Ovary (tissue), 9 donors: ENCODE measurements around the gene CTCFL. TPM values are rescaled to one million over a fixed set of nuclear protein-coding genes. Genes with fewer than 3 reads are reported as not detected.

Source experiments
- DNase-seq, 5 donors: peaks; one replicate each; pipeline ENCODE4 v3.0.0-alpha.2; 2019 to 2020
- H3K27ac ChIP-seq, 2 donors: fragments of 200-600 bp; one replicate each; pipeline versions ENCODE4 v1.5.1 to v1.8.0; 2019 to 2022
- H3K27me3 ChIP-seq: fragments of 200-600 bp; one replicate; pipeline ENCODE4 v1.8.0; 2022
- H3K36me3 ChIP-seq: fragments of 200-600 bp; sonication (generic); one replicate; pipeline ENCODE4 v1.5.1; 2019
- H3K4me1 ChIP-seq: one replicate; pipeline ENCODE4 v1.8.1; 2013; ENCODE audit warnings: mild to moderate bottlenecking, moderate library complexity; ENCODE audit not compliant: insufficient read depth
- H3K4me3 ChIP-seq: fragments of 200-600 bp; sonication (generic); one replicate; pipeline ENCODE4 v1.5.1; 2017
- H3K9me3 ChIP-seq, 2 donors: fragments of 200-600 bp in 1 of 2; sonication (generic) in 1 of 2; one replicate each; pipeline versions ENCODE4 v1.5.1 to v1.8.1; 2013 to 2019; ENCODE audit warnings: mild to moderate bottlenecking in 1 of 2, moderate library complexity in 1 of 2
- EP300 ChIP-seq: sonication (generic); formaldehyde crosslinking; IDR thresholded peaks from one replicate; pipeline ENCODE4 v1.6.1; 2017; ENCODE audit warnings: antibody characterized with exemption
- POLR2A ChIP-seq: fragments of 450-650 bp; IDR thresholded peaks from one replicate; pipeline ENCODE4 v1.6.1; 2017; ENCODE audit warnings: antibody characterized with exemption, mild to moderate bottlenecking, moderate library complexity
- WGBS, 3 donors: extraction: QIAGEN DNeasy Blood & Tissue Kit in 1 of 3; methylation state at CpG; one replicate each; pipeline versions ENCODE4 v1.1.5 to v1.1.7; 2013 to 2017; 5-methylcytosine and 5-hydroxymethylcytosine counted together
- intact Hi-C, 4 donors: fragments of 100-400 bp; cut with DNase I; formaldehyde crosslinking; loops; one replicate each; pipeline versions ENCODE4 v1.11.0 to v1.15.1; 2022 to 2023
- polyA plus RNA-seq, 2 donors: library from polyadenylated mRNA; stranded (reverse); fragments of 200-250 nt in 1 of 2; fragments of 350-450 nt in 1 of 2; fragmentation: Illumina TruSeq in 1 of 2; extraction: RNeasy Lipid Tissue Mini Kit (QIAGEN cat#74804) in 1 of 2; gene quantifications; one replicate each; pipeline ENCODE4 v1.2.3, GENCODE V29; 2013 to 2014
- total RNA-seq, 7 donors: library from RNA; depleted of rRNA in 2 of 7; stranded (reverse); fragments of >200 nt in 2 of 7; fragmentation: NEBNext Ultra II Directional in 3 of 7; extraction: Animal tissue kit (Norgen Biotek cat#: 25700) in 3 of 7; gene quantifications; one replicate each; pipeline versions ENCODE4 v1.1.0 to v1.2.4, GENCODE V29; 2016 to 2023
- TF ChIP-seq, protein P1 (sequence below), 3 donors: fragments of 450-650 bp in 2 of 3; fragments of 200-600 bp in 1 of 3; IDR thresholded peaks; one replicate each; pipeline versions ENCODE4 v1.5.1 to v1.8.0; 2016 to 2022; ENCODE audit warnings: antibody characterized with exemption in 3 of 3, mild to moderate bottlenecking in 1 of 3
- donor health status: DM: no; HTN: no; CAD: no; lungs with moderate emphysema.
- donor health status: DM: no; HTN: no; CAD: no.
- donor health status: Bipolar disorder and iron deficiency.
- donor health status: DM: yes; HTN: yes; CAD: no.
- donor health status: DM: no; HTN: no; CAD: no.
- donor health status: DM: yes; HTN: yes; CAD: no.

CTCFL gene
- total and polyA plus RNA-seq, 9 donors = 0.01 to 0.92 (median 0.17) TPM; not detected in 5

DNA sequence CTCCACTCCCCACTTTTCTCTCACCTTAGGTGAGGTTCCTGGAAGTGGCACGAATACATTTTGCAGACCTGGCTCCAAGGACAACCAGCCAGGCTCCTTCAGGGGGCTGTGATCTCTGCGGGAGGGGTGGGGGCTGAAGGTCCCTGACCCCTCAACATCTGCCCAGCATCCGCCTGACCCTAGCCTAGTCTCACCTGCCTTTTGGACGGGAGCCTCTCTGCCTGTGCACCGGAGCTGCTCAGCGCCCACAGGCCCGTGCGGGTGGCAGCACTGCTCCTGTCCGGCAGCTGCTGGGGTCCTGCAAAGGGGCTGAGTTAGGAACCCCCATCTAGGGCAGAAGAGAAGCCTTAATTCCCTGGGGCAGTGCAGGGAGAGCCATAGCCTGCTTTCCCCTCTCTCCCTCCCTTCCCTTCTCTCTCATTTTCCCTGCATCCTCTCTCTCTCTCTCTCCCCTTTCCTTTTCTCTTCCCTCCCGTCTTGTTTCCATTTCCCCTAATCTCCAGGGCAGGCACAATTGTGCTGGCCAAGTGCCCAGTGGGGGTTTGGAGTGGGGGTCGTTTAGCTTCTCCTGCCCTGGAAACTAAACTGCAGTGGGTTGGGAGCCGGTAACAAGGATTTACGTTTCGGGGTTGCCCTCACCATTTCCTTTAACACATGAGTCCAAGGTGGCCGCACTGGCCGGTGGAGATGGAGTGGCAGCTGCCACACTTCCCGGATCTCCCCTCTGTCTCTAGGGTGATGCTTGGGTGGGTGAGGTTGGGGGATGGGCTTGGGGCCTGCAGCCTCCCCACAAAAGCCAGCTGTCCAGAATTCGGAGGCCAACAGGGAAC, 54.1 kb downstream of the CTCFL start:
- no peaks in the 10 kb centered on the region for H3K27me3 ChIP-seq
- no peaks in the 10 kb centered on the region for H3K36me3 ChIP-seq
- TF ChIP-seq, protein P1, sequence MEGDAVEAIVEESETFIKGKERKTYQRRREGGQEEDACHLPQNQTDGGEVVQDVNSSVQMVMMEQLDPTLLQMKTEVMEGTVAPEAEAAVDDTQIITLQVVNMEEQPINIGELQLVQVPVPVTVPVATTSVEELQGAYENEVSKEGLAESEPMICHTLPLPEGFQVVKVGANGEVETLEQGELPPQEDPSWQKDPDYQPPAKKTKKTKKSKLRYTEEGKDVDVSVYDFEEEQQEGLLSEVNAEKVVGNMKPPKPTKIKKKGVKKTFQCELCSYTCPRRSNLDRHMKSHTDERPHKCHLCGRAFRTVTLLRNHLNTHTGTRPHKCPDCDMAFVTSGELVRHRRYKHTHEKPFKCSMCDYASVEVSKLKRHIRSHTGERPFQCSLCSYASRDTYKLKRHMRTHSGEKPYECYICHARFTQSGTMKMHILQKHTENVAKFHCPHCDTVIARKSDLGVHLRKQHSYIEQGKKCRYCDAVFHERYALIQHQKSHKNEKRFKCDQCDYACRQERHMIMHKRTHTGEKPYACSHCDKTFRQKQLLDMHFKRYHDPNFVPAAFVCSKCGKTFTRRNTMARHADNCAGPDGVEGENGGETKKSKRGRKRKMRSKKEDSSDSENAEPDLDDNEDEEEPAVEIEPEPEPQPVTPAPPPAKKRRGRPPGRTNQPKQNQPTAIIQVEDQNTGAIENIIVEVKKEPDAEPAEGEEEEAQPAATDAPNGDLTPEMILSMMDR (IDR thresholded peaks at IDR 0.05) = no peak
- TF ChIP-seq POLR2A (no peak), EP300 (no peak)
- intact Hi-C loops = no loop called here
- H3K9me3 ChIP-seq = no peaks in the 10 kb centered on the region
- no peak overlapping the region for H3K4me3 ChIP-seq
- no peaks in the 10 kb centered on the region for H3K4me1 ChIP-seq
- 65 to 68% (median 65%) methylated on average over 18 of the region's 18 CpGs for WGBS, 3 donors
- no peak for DNase-seq
- no peak overlapping the region for H3K27ac ChIP-seq

DNA sequence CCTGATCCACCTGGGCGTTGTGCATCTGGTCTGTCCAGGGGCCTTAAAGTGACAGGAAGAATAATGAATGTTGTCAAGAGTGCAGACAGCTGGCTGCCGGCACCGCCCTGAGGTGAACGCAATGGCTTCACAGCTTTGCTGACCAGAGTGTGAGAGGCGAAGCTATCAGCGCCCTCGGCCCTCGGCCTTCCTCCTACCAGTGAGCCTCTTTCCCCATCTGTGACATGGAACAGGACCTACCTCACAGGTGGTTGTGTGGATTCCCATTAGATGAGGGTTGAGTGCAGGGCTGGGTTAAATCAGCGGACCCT, 54.8 kb downstream of the CTCFL start:
- H3K9me3 ChIP-seq = no peaks in the 10 kb centered on the region
- no peak overlapping the region for H3K4me3 ChIP-seq
- H3K27ac ChIP-seq = no peak overlapping the region
- 66 to 84% (median 83%) methylated on average over 9 of the region's 9 CpGs for WGBS, 3 donors
- H3K27me3 ChIP-seq = no peaks in the 10 kb centered on the region
- DNase-seq = no peak
- TF ChIP-seq POLR2A (no peak), EP300 (no peak)
- TF ChIP-seq, protein P1 (IDR thresholded peaks at IDR 0.05) = no peak
- H3K36me3 ChIP-seq = no peaks in the 10 kb centered on the region
- no peaks in the 10 kb centered on the region for H3K4me1 ChIP-seq
- intact Hi-C loops = no loop called here

DNA sequence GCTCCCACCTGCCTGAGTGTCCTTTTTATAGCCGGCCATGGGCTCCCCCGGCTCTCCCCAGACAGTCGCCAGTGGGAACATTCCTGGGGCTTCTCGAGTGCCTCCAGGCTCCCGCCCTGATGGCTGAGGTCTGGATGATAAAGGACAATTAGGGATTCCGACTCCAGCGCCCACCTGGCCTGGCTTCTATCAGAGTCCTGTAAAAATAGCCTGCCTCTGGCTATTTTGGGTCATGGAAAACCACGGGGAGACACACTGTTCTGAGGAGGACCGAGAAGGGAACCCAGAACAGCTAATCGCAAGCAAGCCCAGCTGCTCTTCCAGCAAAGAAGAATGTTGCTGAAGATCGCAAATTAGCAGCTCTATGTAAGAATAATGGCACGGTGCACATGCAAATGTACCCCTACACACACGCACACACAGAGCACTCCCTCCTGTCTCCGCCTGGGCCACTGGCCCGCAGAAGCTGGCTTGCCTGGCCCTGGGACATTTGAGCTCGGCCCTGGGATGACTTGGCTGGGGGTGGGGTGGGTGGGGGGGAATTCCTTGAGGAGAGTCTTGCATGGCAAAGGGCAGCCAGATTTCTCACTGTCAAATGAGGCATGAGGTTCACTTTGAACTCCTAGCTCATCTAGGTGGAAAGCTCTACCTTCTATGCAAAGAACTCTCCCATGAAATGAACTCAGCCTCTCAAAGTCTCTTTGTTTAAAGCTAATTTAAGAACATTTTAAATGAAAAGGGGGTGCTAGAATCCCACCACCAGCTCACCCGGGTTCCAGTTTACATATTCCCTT, 55.3 kb downstream of the CTCFL start:
- Histone ChIP-seq H3K36me3 (no peaks in the 10 kb centered on the region), H3K27me3 (no peaks in the 10 kb centered on the region), H3K4me3 (no peak overlapping the region), H3K4me1 (peaks cover 4% of the 10 kb centered on the region), H3K27ac (no peak overlapping the region), H3K9me3 (no peaks in the 10 kb centered on the region)
- TF ChIP-seq EP300 (no peak), POLR2A (no peak)
- TF ChIP-seq, protein P1 (IDR thresholded peaks at IDR 0.05) = no peak
- intact Hi-C loops = no loop called here
- DNase-seq = peak in 1 of 5 donors; percentile 26
- 13 to 25% (median 20%) methylated on average over 17 of the region's 17 CpGs for WGBS, 3 donors

DNA sequence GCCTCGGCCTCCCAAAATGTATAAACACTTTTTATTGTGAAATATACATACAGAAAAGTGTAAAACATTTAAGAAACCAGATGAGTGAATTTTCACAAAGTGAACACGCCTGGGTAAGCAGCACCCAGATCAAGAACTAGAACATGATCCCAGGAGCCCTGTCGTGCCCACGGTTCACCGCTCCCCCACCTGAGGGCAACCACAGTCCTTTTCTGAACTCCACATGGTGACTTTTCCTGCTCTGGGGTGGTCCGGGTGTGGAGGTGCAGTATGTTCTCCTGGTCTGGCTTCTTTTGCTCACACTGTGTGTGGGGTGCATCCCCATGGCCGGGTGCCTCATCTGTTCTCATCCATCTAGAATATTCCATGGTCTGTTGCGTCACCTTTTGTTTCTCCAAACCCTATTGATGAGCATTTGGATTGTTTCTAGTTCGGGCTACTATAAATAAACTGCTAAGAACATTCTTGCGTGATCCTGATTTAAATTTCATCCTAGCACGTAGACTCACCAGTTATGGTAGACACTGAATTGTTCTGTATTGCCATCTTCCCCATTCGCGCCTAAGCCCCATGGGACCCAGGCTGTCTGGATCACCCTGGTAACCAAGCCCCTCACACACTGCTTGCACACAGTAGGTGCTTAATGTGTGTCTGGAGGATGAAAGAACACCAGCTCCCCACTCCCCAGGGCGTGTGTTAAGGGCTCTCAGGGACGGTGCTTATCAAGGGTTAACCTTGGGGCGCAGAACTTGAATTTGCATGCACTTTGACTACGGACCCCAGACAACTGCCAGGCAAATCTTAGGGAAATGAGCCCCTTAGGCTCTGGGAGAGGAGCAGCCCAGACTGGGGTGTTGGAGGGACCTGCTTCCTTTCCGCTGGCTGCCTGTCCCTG, 56.2 kb downstream of the CTCFL start:
- 78 to 82% (median 82%) methylated on average over 18 of the region's 18 CpGs for WGBS, 3 donors
- H3K9me3 ChIP-seq = no peaks in the 10 kb centered on the region
- TF ChIP-seq, protein P1 (IDR thresholded peaks at IDR 0.05) = no peak
- TF ChIP-seq POLR2A = no peak
- no peak for TF ChIP-seq EP300
- no peaks in the 10 kb centered on the region for H3K27me3 ChIP-seq
- no peak overlapping the region for H3K27ac ChIP-seq
- no peak overlapping the region for H3K4me3 ChIP-seq
- no peaks in the 10 kb centered on the region for H3K36me3 ChIP-seq
- intact Hi-C loops = no loop called here
- peak in 1 of 5 donors; percentile 17 for DNase-seq
- H3K4me1 ChIP-seq = peaks cover 6% of the 10 kb centered on the region
